Testis (tissue), 3 donors: ENCODE measurements around the gene COL4A1. TPM values are rescaled to one million over a fixed set of nuclear protein-coding genes. Genes with fewer than 3 reads are reported as not detected.

Experiments used
- DNase-seq: peaks from one replicate; pipeline ENCODE4 v3.0.0-alpha.2; 2019
- H3K27ac ChIP-seq, 2 donors: fragments of 200-600 bp; sonication (generic); one replicate each; pipeline ENCODE4 v1.5.1; 2019
- H3K27me3 ChIP-seq: fragments of 200-600 bp; sonication (generic); one replicate; pipeline ENCODE4 v1.5.1; 2019
- H3K36me3 ChIP-seq: fragments of 200-600 bp; sonication (generic); one replicate; pipeline ENCODE4 v1.5.1; 2017; ENCODE audit warnings: low read depth; ENCODE audit errors: missing control alignments
- H3K4me1 ChIP-seq: fragments of 200-600 bp; sonication (generic); one replicate; pipeline ENCODE4 v1.5.1; 2019
- H3K4me3 ChIP-seq, 2 donors: fragments of 200-600 bp; sonication (generic); one replicate each; pipeline ENCODE4 v1.5.1; 2017 to 2019
- H3K9me3 ChIP-seq: fragments of 200-600 bp; sonication (generic); one replicate; pipeline ENCODE4 v1.5.1; 2017
- CTCF ChIP-seq, 3 experiments: fragments of 450-650 bp in 2 of 3; fragments of 200-600 bp in 1 of 3; sonication (generic) in 1 of 3; IDR thresholded peaks; one replicate each; pipeline ENCODE4 v1.5.1; 2016 to 2019; ENCODE audit warnings: antibody characterized with exemption in 3 of 3, mild to moderate bottlenecking in 2 of 3, moderate library complexity in 1 of 3
- POLR2A ChIP-seq: fragments of 450-650 bp; IDR thresholded peaks from one replicate; pipeline ENCODE4 v1.6.1; 2017; ENCODE audit warnings: antibody characterized with exemption, mild to moderate bottlenecking, moderate library complexity
- WGBS, 2 donors: methylation state at CpG; one replicate each; pipeline ENCODE4 v1.1.5; 2018; 5-methylcytosine and 5-hydroxymethylcytosine counted together
- intact Hi-C: fragments of 100-400 bp; cut with DNase I; formaldehyde crosslinking; loops from one replicate; pipeline ENCODE4 v1.15.1; 2023; ENCODE audit warnings: low total_unique reads
- polyA plus RNA-seq: library from polyadenylated mRNA; stranded (reverse); fragments of 350-450 nt; fragmentation: Illumina TruSeq; extraction: RNeasy Lipid Tissue Mini Kit (QIAGEN cat#74804); gene quantifications from one replicate; pipeline ENCODE4 v1.2.3, GENCODE V29; 2014; ENCODE audit warnings: low read depth, low replicate concordance; ENCODE audit not compliant: insufficient read depth
- total RNA-seq, 2 donors: library from RNA; depleted of rRNA; stranded (reverse); fragments of >200 nt; gene quantifications; one replicate each; pipeline ENCODE4 v1.2.3, GENCODE V29; 2016

COL4A1 gene
- total and polyA plus RNA-seq, 3 donors from 2014 or later = 35.5 to 43.0 (median 39.0) TPM

DNA sequence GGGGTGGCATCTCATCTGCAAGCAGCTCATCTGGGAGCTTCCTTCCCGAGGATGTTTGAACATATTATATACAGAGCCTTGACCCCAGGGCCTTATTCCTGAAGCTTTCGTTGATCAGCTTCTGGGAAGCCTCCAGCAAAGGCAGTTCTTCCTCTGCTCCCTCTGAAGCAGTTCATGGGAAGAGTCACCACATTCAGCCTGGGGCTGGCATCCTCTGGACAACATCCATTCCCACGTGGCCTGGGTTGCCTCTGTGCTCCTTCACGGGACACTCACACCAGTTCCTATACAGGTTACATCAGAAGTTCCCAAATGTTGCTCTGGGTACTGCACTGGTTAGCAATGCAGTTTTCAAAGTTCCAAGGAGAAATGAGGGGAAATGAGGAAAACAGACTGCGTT is 29.7 kb upstream of the COL4A1 start:
- Histone ChIP-seq H3K4me1 (peaks cover 42% of the 10 kb centered on the region), H3K9me3 (no peaks in the 10 kb centered on the region), H3K4me3 (no peak overlapping the region), H3K27ac (peak overlapping the region in 1 of 2 donors; percentile 81), H3K36me3 (no peaks in the 10 kb centered on the region), H3K27me3 (no peaks in the 10 kb centered on the region)
- intact Hi-C loops = no loop called here
- no peak for TF ChIP-seq CTCF (IDR thresholded peaks at IDR 0.05)
- TF ChIP-seq POLR2A = no peak
- DNase-seq = no peak
- WGBS, 2 donors = 64 to 73% methylated on average over 4 to 5 of the region's 5 CpGs

GRCh38 chr13:110336108-110336507 is 29.2 kb upstream of the COL4A1 start:
- no peak for DNase-seq
- H3K27me3 ChIP-seq = no peaks in the 10 kb centered on the region
- 89 to 98% methylated on average over 9 of the region's 9 CpGs for WGBS, 2 donors
- intact Hi-C loops = no loop called here
- H3K9me3 ChIP-seq = no peaks in the 10 kb centered on the region
- H3K4me3 ChIP-seq = no peak overlapping the region
- peak overlapping the region in 1 of 2 donors; percentile 15 for H3K27ac ChIP-seq
- H3K4me1 ChIP-seq = peaks cover 36% of the 10 kb centered on the region
- TF ChIP-seq POLR2A = no peak
- no peak for TF ChIP-seq CTCF (IDR thresholded peaks at IDR 0.05)
- H3K36me3 ChIP-seq = no peaks in the 10 kb centered on the region

DNA sequence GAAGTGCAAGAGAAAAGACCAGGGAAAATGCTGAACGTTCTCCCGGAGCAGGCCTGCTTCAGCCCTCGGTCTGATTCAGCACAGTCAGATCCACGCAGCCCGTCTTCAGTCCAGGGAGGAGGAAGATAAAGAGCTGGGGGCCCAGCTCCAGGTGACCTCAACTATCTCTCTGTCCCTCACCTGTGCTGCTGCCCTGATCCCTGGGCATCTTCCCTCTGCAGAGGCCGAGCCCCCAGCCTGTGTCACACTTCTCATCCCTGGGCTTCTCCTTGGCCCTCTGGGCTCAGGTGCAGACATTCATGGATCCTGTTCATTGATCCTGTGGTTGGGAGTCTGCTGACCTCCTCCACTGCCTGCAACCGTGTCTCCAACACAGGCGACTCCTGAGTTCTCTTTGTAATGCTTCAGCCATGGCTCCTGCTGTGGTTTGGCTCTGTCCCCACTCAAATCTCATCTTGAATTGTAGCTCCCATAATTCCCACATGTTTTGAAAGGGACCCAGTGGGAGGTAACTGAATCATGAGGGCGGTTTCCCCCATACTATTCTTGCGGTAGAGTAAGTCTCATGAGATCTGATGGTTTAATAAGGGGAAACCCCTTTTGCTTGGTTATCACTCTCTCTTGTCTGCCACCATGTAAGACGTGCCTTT is 28.0 kb upstream of the COL4A1 start:
- Histone ChIP-seq H3K36me3 (no peaks in the 10 kb centered on the region), H3K9me3 (no peaks in the 10 kb centered on the region), H3K4me1 (peaks cover 39% of the 10 kb centered on the region), H3K27ac (no peak overlapping the region), H3K27me3 (no peaks in the 10 kb centered on the region), H3K4me3 (no peak overlapping the region)
- TF ChIP-seq POLR2A (no peak), CTCF (IDR thresholded peaks at IDR 0.05) (no peak)
- WGBS, 2 donors = 83 to 88% methylated on average over 11 of the region's 11 CpGs
- intact Hi-C loops = no loop called here
- no peak for DNase-seq

DNA sequence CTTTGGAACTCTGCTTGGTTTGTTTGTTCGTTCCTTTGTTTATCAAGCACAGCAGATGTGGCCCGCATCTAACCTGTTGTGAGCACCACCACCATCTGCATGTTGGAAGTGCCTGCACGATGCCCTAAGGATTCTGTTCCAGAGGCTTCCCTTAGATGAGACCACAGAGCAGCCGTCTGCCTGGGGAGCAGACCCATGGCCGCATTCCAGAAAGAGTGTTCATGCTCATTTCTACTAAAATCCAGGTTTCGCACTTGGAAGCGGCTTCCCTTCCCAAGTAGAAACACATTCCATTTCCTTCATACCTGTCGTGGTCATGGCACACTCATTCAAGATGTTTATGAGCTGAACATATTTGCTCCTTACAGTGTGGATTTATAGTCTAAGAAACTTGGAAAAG is 27.3 kb upstream of the COL4A1 start:
- TF ChIP-seq POLR2A = no peak
- no peak for TF ChIP-seq CTCF (IDR thresholded peaks at IDR 0.05)
- intact Hi-C loops = no loop called here

DNA sequence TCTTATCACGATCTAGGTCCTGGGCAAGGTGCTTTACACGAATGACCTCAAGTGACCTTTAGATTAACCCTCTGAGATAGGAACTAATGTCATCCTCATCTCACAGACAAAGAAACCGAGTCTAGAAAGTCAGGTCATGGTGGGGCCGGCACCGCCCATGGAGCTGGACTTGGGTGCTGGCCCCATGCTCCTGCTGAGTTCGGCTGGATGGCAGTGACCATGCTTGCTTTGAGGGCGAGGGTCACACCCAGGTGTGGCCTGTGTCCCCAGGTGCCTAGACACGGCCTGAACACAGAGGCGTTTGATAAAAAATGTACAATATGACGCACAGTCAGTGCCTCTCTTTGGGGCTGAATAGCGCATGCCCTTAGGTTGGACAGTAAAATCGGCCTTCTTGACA is 26.9 kb upstream of the COL4A1 start:
- no peaks in the 10 kb centered on the region for H3K36me3 ChIP-seq
- H3K4me1 ChIP-seq = peaks cover 33% of the 10 kb centered on the region
- no peak for DNase-seq
- H3K9me3 ChIP-seq = no peaks in the 10 kb centered on the region
- WGBS, 2 donors = 93 to 96% methylated on average over 12 of the region's 12 CpGs
- no peak overlapping the region for H3K4me3 ChIP-seq
- intact Hi-C loops = no loop called here
- TF ChIP-seq POLR2A (no peak), CTCF (IDR thresholded peaks at IDR 0.05) (no peak)
- H3K27ac ChIP-seq = no peak overlapping the region
- H3K27me3 ChIP-seq = no peaks in the 10 kb centered on the region

More for the DNA sequence above, 27.3 kb upstream of the COL4A1 start:
- H3K36me3 ChIP-seq = no peaks in the 10 kb centered on the region
- peaks cover 37% of the 10 kb centered on the region for H3K4me1 ChIP-seq
- no peak overlapping the region for H3K4me3 ChIP-seq
- H3K27me3 ChIP-seq = no peaks in the 10 kb centered on the region
- H3K27ac ChIP-seq = no peak overlapping the region
- no peak for DNase-seq
- 78 to 87% methylated on average over 8 of the region's 8 CpGs for WGBS, 2 donors
- H3K9me3 ChIP-seq = no peaks in the 10 kb centered on the region
